NCI-H2029 treated with DMSO at 0.1 percent for 48 hours (cell line): ENCODE measurements around the gene COL18A1.

Experiments used
- DNase-seq: peaks from one replicate; lab custom pipeline; 2025; lab: John Stamatoyannopoulos, UW

The COL18A1 gene

GRCh38 chr21:45535341-45536081 lies 130.5 kb downstream of the COL18A1 start:
- DNase-seq: no peak

- DNase-seq: no peak
These were observed 131.5 kb downstream of the COL18A1 start for GRCh38 chr21:45536301-45537081.

GRCh38 chr21:45537111-45537745 lies 132.3 kb downstream of the COL18A1 start:
- no peak for DNase-seq

- no peak for DNase-seq
These were observed 132.9 kb downstream of the COL18A1 start for GRCh38 chr21:45537746-45538291.

GRCh38 chr21:45538381-45539045 lies 133.5 kb downstream of the COL18A1 start:
- DNase-seq: no peak

GRCh38 chr21:45539046-45539795 lies 134.3 kb downstream of the COL18A1 start:
- no peak for DNase-seq

- no peak for DNase-seq
These were observed 135.0 kb downstream of the COL18A1 start for GRCh38 chr21:45539796-45540600.

GRCh38 chr21:45540601-45540970 lies 135.6 kb downstream of the COL18A1 start:
- no peak for DNase-seq

- no peak for DNase-seq
These were observed 136.5 kb downstream of the COL18A1 start for GRCh38 chr21:45541221-45542039.

- no peak for DNase-seq
These were observed 137.3 kb downstream of the COL18A1 start, which contains the start of gene SLC19A1 for GRCh38 chr21:45542242-45542666. TSS of gene SLC19A1 (minus strand) at chr21:45542440. CDS start at chr21:45537959, 4,481 bp downstream.

GRCh38 chr21:45542667-45543370 lies 137.9 kb downstream of the COL18A1 start:
- DNase-seq: no peak

- DNase-seq: no peak
These were observed 138.4 kb downstream of the COL18A1 start for GRCh38 chr21:45543371-45543709.

- DNase-seq: no peak
These were observed 138.9 kb downstream of the COL18A1 start for GRCh38 chr21:45543710-45544448.

GRCh38 chr21:45544449-45545235 lies 139.7 kb downstream of the COL18A1 start:
- DNase-seq: no peak

GRCh38 chr21:45545236-45545570 lies 140.2 kb downstream of the COL18A1 start:
- DNase-seq: no peak

GRCh38 chr21:45545691-45546531 lies 140.9 kb downstream of the COL18A1 start:
- DNase-seq: no peak
